HUES48 (cell line): ENCODE data around the gene TRIM40.
"Not testable (repeated sequence)": the region's sequence is repeated elsewhere in the genome, so short reads cannot be mapped to it uniquely, and the experiment has no call there.

Source experiments
- H3K27ac ChIP-seq: one replicate; pipeline ENCODE4 v1.7.0; 2013; ENCODE audit warnings: low read depth, low read length, inconsistent platforms
- H3K27me3 ChIP-seq: 2 replicates; pipeline ENCODE4 v1.6.1; 2013; ENCODE audit warnings: mild to moderate bottlenecking, low read length; ENCODE audit not compliant: control insufficient read depth, insufficient read depth
- H3K36me3 ChIP-seq: 2 replicates; pipeline ENCODE4 v1.6.1; 2013; ENCODE audit warnings: low read length; ENCODE audit not compliant: control insufficient read depth, insufficient read depth
- H3K4me1 ChIP-seq: 2 replicates; pipeline ENCODE4 v1.6.1; 2013; ENCODE audit warnings: mild to moderate bottlenecking, low read length; ENCODE audit not compliant: control insufficient read depth, insufficient read depth
- H3K4me3 ChIP-seq: 2 replicates; pipeline ENCODE4 v1.5.1; 2013; ENCODE audit warnings: mild to moderate bottlenecking, low read depth, low read length
- H3K9ac ChIP-seq: 2 replicates; pipeline ENCODE4 v1.6.1; 2013; ENCODE audit warnings: mild to moderate bottlenecking, low read depth, low read length, moderate library complexity
- H3K9me3 ChIP-seq: 2 replicates; pipeline ENCODE4 v1.6.1; 2013; ENCODE audit warnings: low read length; ENCODE audit not compliant: control insufficient read depth, insufficient read depth

Gene TRIM40

GRCh38 chr6:30136570-30137286, 788 bp downstream of the TRIM40 start:
- no peak overlapping the region for H3K9ac ChIP-seq
- no peaks in the 10 kb centered on the region for H3K9me3 ChIP-seq
- H3K36me3 ChIP-seq = no peaks in the 10 kb centered on the region
- peaks cover 6% of the 10 kb centered on the region for H3K27me3 ChIP-seq
- no peak overlapping the region for H3K4me3 ChIP-seq
- H3K27ac ChIP-seq = no peak overlapping the region
- H3K4me1 ChIP-seq = no peaks in the 10 kb centered on the region

GRCh38 chr6:30140240-30140639, 4.3 kb downstream of the TRIM40 start:
- H3K4me3 ChIP-seq, H3K27ac ChIP-seq, H3K4me1 ChIP-seq, H3K9me3 ChIP-seq, H3K27me3 ChIP-seq, H3K9ac ChIP-seq, H3K36me3 ChIP-seq: not testable (repeated sequence)

GRCh38 chr6:30142665-30143064, 6.7 kb downstream of the TRIM40 start:
- Histone ChIP-seq H3K4me1 (peaks cover 8% of the 10 kb centered on the region; the same call in 1 of the 2 replicates), H3K27me3 (no peaks in the 10 kb centered on the region), H3K9me3 (no peaks in the 10 kb centered on the region), H3K4me3 (no peak overlapping the region), H3K27ac (no peak overlapping the region), H3K9ac (no peak overlapping the region), H3K36me3 (no peaks in the 10 kb centered on the region)

- Histone ChIP-seq H3K27ac (no peak overlapping the region), H3K9me3 (no peaks in the 10 kb centered on the region), H3K27me3 (no peaks in the 10 kb centered on the region), H3K4me1 (peaks cover 8% of the 10 kb centered on the region; the same call in 1 of the 2 replicates), H3K4me3 (no peak overlapping the region), H3K9ac (no peak overlapping the region), H3K36me3 (no peaks in the 10 kb centered on the region)
These were observed 7.8 kb downstream of the TRIM40 start for GRCh38 chr6:30143780-30144179.

- Histone ChIP-seq H3K36me3 (no peaks in the 10 kb centered on the region), H3K27ac (no peak overlapping the region), H3K27me3 (no peaks in the 10 kb centered on the region), H3K9ac (no peak overlapping the region), H3K9me3 (no peaks in the 10 kb centered on the region), H3K4me3 (no peak overlapping the region), H3K4me1 (peaks cover 8% of the 10 kb centered on the region; the same call in 1 of the 2 replicates)
These were observed 8.9 kb downstream of the TRIM40 start for GRCh38 chr6:30144811-30145210.

GRCh38 chr6:30145818-30146217, 9.9 kb downstream of the TRIM40 start:
- no peaks in the 10 kb centered on the region for H3K36me3 ChIP-seq
- H3K9me3 ChIP-seq = no peaks in the 10 kb centered on the region
- H3K27me3 ChIP-seq = 0 out of 2 replicates have a peak, but pooled peaks cover 2% of the 10 kb centered on the region
- H3K9ac ChIP-seq = no peak overlapping the region
- peaks cover 8% of the 10 kb centered on the region; the same call in 1 of the 2 replicates for H3K4me1 ChIP-seq
- H3K4me3 ChIP-seq = no peak overlapping the region
- H3K27ac ChIP-seq = no peak overlapping the region

- Histone ChIP-seq H3K27ac (no peak overlapping the region), H3K4me1 (peaks cover 8% of the 10 kb centered on the region; the same call in 1 of the 2 replicates), H3K9me3 (no peaks in the 10 kb centered on the region), H3K36me3 (no peaks in the 10 kb centered on the region), H3K4me3 (no peak overlapping the region), H3K27me3 (0 out of 2 replicates have a peak, but pooled peaks cover 5% of the 10 kb centered on the region), H3K9ac (no peak overlapping the region)
These were observed 11.2 kb downstream of the TRIM40 start for GRCh38 chr6:30147096-30147495.

- H3K4me3 ChIP-seq = no peak overlapping the region
- no peaks in the 10 kb centered on the region for H3K36me3 ChIP-seq
- H3K9ac ChIP-seq = no peak overlapping the region
- H3K27ac ChIP-seq = no peak overlapping the region
- H3K27me3 ChIP-seq = 0 out of 2 replicates have a peak, but pooled peaks cover 5% of the 10 kb centered on the region
- peaks cover 8% of the 10 kb centered on the region; the same call in 1 of the 2 replicates for H3K4me1 ChIP-seq
- no peaks in the 10 kb centered on the region for H3K9me3 ChIP-seq
These were observed 13.3 kb downstream of the TRIM40 start for GRCh38 chr6:30149234-30149633.

- Histone ChIP-seq H3K27ac (no peak overlapping the region), H3K36me3 (no peaks in the 10 kb centered on the region)
These were observed 14.1 kb downstream of the TRIM40 start for GRCh38 chr6:30149858-30150550.

GRCh38 chr6:30150671-30151395, 14.9 kb downstream of the TRIM40 start:
- H3K36me3 ChIP-seq = no peaks in the 10 kb centered on the region
- peaks cover 2% of the 10 kb centered on the region; the same call in 1 of the 2 replicates for H3K4me1 ChIP-seq
- H3K9ac ChIP-seq = no peak overlapping the region
- H3K4me3 ChIP-seq = no peak overlapping the region
- 0 out of 2 replicates have a peak, but pooled peaks cover 5% of the 10 kb centered on the region for H3K27me3 ChIP-seq
- H3K9me3 ChIP-seq = no peaks in the 10 kb centered on the region
- H3K27ac ChIP-seq = no peak overlapping the region

More at GRCh38 chr6:30149858-30150550, 14.1 kb downstream of the TRIM40 start:
- Histone ChIP-seq H3K9me3 (no peaks in the 10 kb centered on the region), H3K4me3 (no peak overlapping the region), H3K4me1 (peaks cover 8% of the 10 kb centered on the region; the same call in 1 of the 2 replicates), H3K9ac (no peak overlapping the region), H3K27me3 (0 out of 2 replicates have a peak, but pooled peaks cover 5% of the 10 kb centered on the region)
